A549 (cell line): Measurements from ENCODE around the gene PDLIM5. TPM values are rescaled to one million over a fixed set of nuclear protein-coding genes. Genes with fewer than 3 reads are reported as not detected.

Source experiments
- ATAC-seq, 2 experiments: fragments of 200-7000 bp in 1 of 2; fragments of >200 bp in 1 of 2; cut with Nextera tagmentation in 1 of 2; cut with Tn5 transposase in 1 of 2; 3 replicates each; pipeline versions ENCODE4 v1.8.0 to v1.9.1; 2018 to 2020; ENCODE audit warnings: mild to moderate bottlenecking in 1 of 2, moderate library complexity in 1 of 2
- CTCF ChIA-PET: fragments of 300-600 bp; sonication (Branson Sonifier 250); formaldehyde crosslinking; extraction: SDS; loops from one replicate; lab custom pipeline; 2021; ENCODE audit warnings: antibody characterized with exemption, inconsistent platforms; lab: Yijun Ruan, JAX
- POLR2A ChIA-PET: fragments of 350-600 bp; formaldehyde crosslinking; extraction: SDS; loops from one replicate; lab custom pipeline; 2021; ENCODE audit warnings: antibody characterized with exemption, inconsistent platforms; lab: Yijun Ruan, JAX
- DNase-seq, 2 experiments: peaks; one replicate each; pipeline versions ENCODE4 v3.0.0 to v3.0.0-alpha.2; 2011 to 2016; ENCODE audit warnings: low read depth in 1 of 2, low spot score in 1 of 2
- FAIRE-seq: peaks from 2 replicates; lab custom pipeline; 2011; peaks lifted over from hg19 to GRCh38; lab: Jason Lieb, UNC
- H3K27ac ChIP-seq, 2 experiments: fragments of >200 bp; sonication (Bioruptor Twin); formaldehyde crosslinking; 3 replicates each; pipeline ENCODE4 v1.5.1; 2016 to 2017
- H3K4me1 ChIP-seq: fragments of >200 bp; sonication (Bioruptor Twin); formaldehyde crosslinking; 3 replicates; pipeline ENCODE4 v1.6.1; 2016
- H3K4me2 ChIP-seq: fragments of >200 bp; sonication (Bioruptor Twin); formaldehyde crosslinking; 3 replicates; pipeline ENCODE4 v1.6.1; 2016
- H3K4me3 ChIP-seq: fragments of >200 bp; sonication (Bioruptor Twin); formaldehyde crosslinking; 3 replicates; pipeline ENCODE4 v1.5.1; 2016
- H3K9me3 ChIP-seq: fragments of >200 bp; sonication (Bioruptor Twin); formaldehyde crosslinking; 3 replicates; pipeline ENCODE4 v1.6.1; 2016
- BHLHE40 ChIP-seq: IDR thresholded peaks from 2 replicates; pipeline ENCODE4 v1.6.1; 2012; ENCODE audit warnings: low read depth, low read length, inconsistent platforms
- CBX2 ChIP-seq: fragments of 200-600 bp; sonication (generic); IDR thresholded peaks from 2 replicates; pipeline ENCODE4 v1.6.1; 2016; ENCODE audit warnings: low read depth, mild to moderate bottlenecking, borderline replicate concordance
- CEBPB ChIP-seq, 2 experiments: fragments of >200 bp in 1 of 2; sonication (Bioruptor Twin) in 1 of 2; formaldehyde crosslinking in 1 of 2; IDR thresholded peaks; 2 replicates each; pipeline ENCODE4 v1.6.1; 2012 to 2016
- CHD4 ChIP-seq: fragments of 200-600 bp; sonication (generic); IDR thresholded peaks from 2 replicates; pipeline ENCODE4 v1.6.1; 2016; ENCODE audit warnings: antibody characterized with exemption, mild to moderate bottlenecking, borderline replicate concordance
- E2F6 ChIP-seq: IDR thresholded peaks from 2 replicates; pipeline ENCODE4 v1.6.1; 2012; ENCODE audit warnings: low read depth, borderline replicate concordance
- EHMT2 ChIP-seq: fragments of 200-600 bp; sonication (generic); IDR thresholded peaks from 2 replicates; pipeline ENCODE4 v1.6.1; 2016; ENCODE audit warnings: antibody characterized with exemption, low read depth, mild to moderate bottlenecking, moderate library complexity
- EP300 ChIP-seq, 2 experiments: fragments of >200 bp; sonication (Bioruptor Twin); formaldehyde crosslinking; IDR thresholded peaks; 2 replicates in 1 of 2; 3 replicates in 1 of 2; pipeline ENCODE4 v1.6.1; 2016 to 2017
- FOXS1 ChIP-seq: fragments of 250-450 bp; sonication (Bioruptor Pico); IDR thresholded peaks from 2 replicates; pipeline ENCODE4 v1.5.0; 2020; ENCODE audit warnings: mild to moderate bottlenecking, moderate library complexity
- HDAC2 ChIP-seq: fragments of 200-600 bp; sonication (generic); IDR thresholded peaks from 2 replicates; pipeline ENCODE4 v1.6.1; 2016
- HMGXB4 ChIP-seq: fragments of 250-450 bp; sonication (Bioruptor Pico); IDR thresholded peaks from 2 replicates; pipeline ENCODE4 v1.5.0; 2021; ENCODE audit warnings: mild to moderate bottlenecking, moderate library complexity, borderline replicate concordance
- HOXB5 ChIP-seq: fragments of 250-450 bp; sonication (Bioruptor Pico); IDR thresholded peaks from 2 replicates; pipeline ENCODE4 v1.5.0; 2020; ENCODE audit warnings: mild to moderate bottlenecking, moderate library complexity
- JUN ChIP-seq, 2 experiments: fragments of >200 bp; sonication (Bioruptor Twin); formaldehyde crosslinking; IDR thresholded peaks; 2 replicates in 1 of 2; 3 replicates in 1 of 2; pipeline ENCODE4 v1.6.1; 2016 to 2017
- KDM1A ChIP-seq: fragments of 200-600 bp; sonication (generic); IDR thresholded peaks from 2 replicates; pipeline ENCODE4 v1.6.1; 2016; ENCODE audit warnings: low read depth, mild to moderate bottlenecking
- RARB ChIP-seq: fragments of 250-450 bp; sonication (Bioruptor Pico); IDR thresholded peaks from 2 replicates; pipeline ENCODE4 v1.8.0; 2021; ENCODE audit warnings: mild to moderate bottlenecking, moderate library complexity
- RCOR1 ChIP-seq: fragments of 150-350 bp; IDR thresholded peaks from 2 replicates; pipeline ENCODE4 v1.6.1; 2014; ENCODE audit warnings: antibody characterized with exemption, low read length, low read depth
- SMC3 ChIP-seq: fragments of >200 bp; sonication (Bioruptor Twin); formaldehyde crosslinking; IDR thresholded peaks from 3 replicates; pipeline ENCODE4 v1.6.1; 2018; ENCODE audit warnings: inconsistent platforms
- TFCP2L1 ChIP-seq: fragments of 250-450 bp; sonication (Bioruptor Pico); IDR thresholded peaks from 2 replicates; pipeline ENCODE4 v1.5.0; 2021; ENCODE audit warnings: mild to moderate bottlenecking
- TP53 ChIP-seq: fragments of 250-450 bp; sonication (Bioruptor Pico); IDR thresholded peaks from 2 replicates; pipeline ENCODE4 v1.5.0; 2021; ENCODE audit warnings: mild to moderate bottlenecking, moderate library complexity
- ZC3H11A ChIP-seq: fragments of 450-650 bp; IDR thresholded peaks from 2 replicates; pipeline ENCODE4 v1.6.1; 2014; ENCODE audit warnings: antibody characterized with exemption, mild to moderate bottlenecking
- ZSCAN20 ChIP-seq: fragments of 250-450 bp; sonication (Bioruptor Pico); IDR thresholded peaks from 2 replicates; pipeline ENCODE4 v1.8.0; 2022; ENCODE audit warnings: mild to moderate bottlenecking, moderate library complexity
- WGBS: methylation state at CpG from one replicate; pipeline ENCODE4 v1.1.6; 2017; ENCODE audit errors: missing lambda C conversion rate; 5-methylcytosine and 5-hydroxymethylcytosine counted together
- polyA plus RNA-seq, 4 experiments: library from polyadenylated mRNA; depleted of rRNA in 3 of 4; stranded (reverse); fragments of >200 nt; fragmentation: RNase III in 1 of 4; extraction: RNeasy Plus Mini Kit Qiagen cat#74134 plus additional on column Dnase treatment in 1 of 4; gene quantifications; 2 replicates in 3 of 4; 3 replicates in 1 of 4; pipeline ENCODE4 v1.2.3, GENCODE V29; 2011 to 2017

PDLIM5 gene
- polyA plus RNA-seq, 2 of the 4 experiments (the other 2 are of a cell fraction): 54.2 to 242 TPM

DNA sequence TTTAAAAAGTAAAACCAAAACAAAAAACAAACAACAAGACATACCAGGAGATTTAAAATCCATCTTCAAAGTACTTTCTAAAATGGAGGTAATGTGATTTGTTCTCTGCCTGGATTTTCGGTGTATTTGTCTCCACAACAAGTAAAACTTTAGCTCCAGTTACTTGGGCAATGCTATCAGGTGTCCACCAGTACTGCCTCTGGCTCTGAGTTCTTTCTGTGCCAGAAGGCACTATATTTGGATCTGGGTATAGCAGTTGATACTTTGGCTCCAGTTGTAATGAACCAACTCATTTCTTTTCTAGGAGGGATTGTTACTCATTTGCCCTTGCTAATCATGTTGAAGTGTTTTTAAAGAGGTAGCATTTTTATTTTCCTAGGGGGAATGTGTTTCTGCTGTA lies 9.5 kb upstream of the PDLIM5 start:
- no peaks in the 10 kb centered on the region for H3K4me1 ChIP-seq
- no peak for ATAC-seq
- CTCF ChIA-PET: no interaction called here
- 65% methylated on average over 1 of the region's 1 CpG for WGBS
- H3K9me3 ChIP-seq: no peaks in the 10 kb centered on the region
- no peak for DNase-seq
- no peak overlapping the region for H3K4me3 ChIP-seq
- TF ChIP-seq RARB (CRISPR knock-in tag): no peak
- no peak for TF ChIP-seq KDM1A
- TF ChIP-seq JUN (IDR thresholded peaks at IDR 0.05): no peak
- TF ChIP-seq SMC3: no peak
- TF ChIP-seq EHMT2: no peak
- TF ChIP-seq HOXB5 (CRISPR knock-in tag): no peak
- no peak for TF ChIP-seq ZSCAN20
- POLR2A ChIA-PET: no interaction called here
- no peak overlapping the region for H3K27ac ChIP-seq
- H3K4me2 ChIP-seq: peak overlapping the region; percentile 6; the same call in 1 of the 3 replicates
- no peak for FAIRE-seq

DNA sequence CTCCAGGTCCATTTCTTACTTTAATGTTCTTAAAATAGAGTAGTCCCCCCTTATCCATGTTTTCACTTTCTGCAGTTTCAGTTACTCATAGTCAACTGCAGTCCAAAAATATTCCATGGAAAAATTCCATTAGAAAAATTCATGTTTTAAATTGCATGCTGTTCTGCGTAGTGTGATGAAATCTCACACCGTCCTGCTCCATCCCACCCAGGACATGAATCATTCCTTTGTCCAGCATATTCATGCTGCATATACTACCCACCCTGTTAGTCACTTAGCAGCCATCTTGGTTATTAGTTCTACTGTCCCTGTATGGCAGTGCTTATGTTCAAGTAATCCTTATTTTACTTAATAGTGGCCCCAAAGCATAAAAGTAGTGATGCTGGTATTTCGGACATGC lies 5.4 kb upstream of the PDLIM5 start:
- ChIA-PET CTCF (no interaction called here), POLR2A (no interaction called here)
- Histone ChIP-seq H3K9me3 (no peaks in the 10 kb centered on the region), H3K4me2 (no peak overlapping the region), H3K4me3 (no peak overlapping the region), H3K27ac (no peak overlapping the region), H3K4me1 (peaks cover 25% of the 10 kb centered on the region)
- ATAC-seq (peak; percentile 48 to 52; a peak in 2 of 6 replicates), FAIRE-seq (no peak), DNase-seq (no peak)
- 66% methylated on average over 3 of the region's 3 CpGs for WGBS
- TF ChIP-seq HMGXB4 (no peak), ZC3H11A (no peak), FOXS1 (CRISPR knock-in tag) (no peak), EP300 (IDR thresholded peaks at IDR 0.05) (no peak), RCOR1 (no peak), CBX2 (no peak), TP53 (CRISPR knock-in tag) (no peak)

- Histone ChIP-seq H3K4me2 (peak overlapping the region; percentile 60; the same call in 2 of the 3 replicates), H3K9me3 (no peaks in the 10 kb centered on the region), H3K4me1 (peaks cover 25% of the 10 kb centered on the region), H3K4me3 (no peak overlapping the region), H3K27ac (0 out of 6 replicates have a peak overlapping the region, but pooled peaks of 1 of the 2 experiments have one; percentile 2)
- FAIRE-seq (no peak), DNase-seq (no peak), ATAC-seq (no peak)
- ChIA-PET POLR2A (no interaction called here), CTCF (interaction anchor here (0.6 kb wide), 1 partner anchor 107 kb away, joined by 3 read pairs; no protein-coding TSS in a partner anchor)
- TF ChIP-seq CEBPB (IDR thresholded peaks at IDR 0.05) (no peak), BHLHE40 (no peak), TFCP2L1 (CRISPR knock-in tag) (no peak), E2F6 (no peak), HDAC2 (no peak), CHD4 (no peak)
- 69% methylated on average over 3 of the region's 3 CpGs for WGBS
These were observed 3.9 kb upstream of the PDLIM5 start for GRCh38 chr4:94447754-94448411.
